Fibroblast of pulmonary artery (primary cell): ENCODE data around the gene TPPP3.

ENCODE experiments used
- DNase-seq: peaks from one replicate; pipeline ENCODE4 v3.0.0-alpha.2; 2010; ENCODE audit warnings: low read depth
- H3K4me3 ChIP-seq: replicated peaks from 2 replicates; pipeline ENCODE4 v1.5.1; 2011; ENCODE audit warnings: low read depth, mild to moderate bottlenecking, control low read depth, low read length, moderate library complexity
- TF ChIP-seq, protein P1 (sequence below): IDR thresholded peaks from 2 replicates; pipeline ENCODE4 v1.5.1; 2011; ENCODE audit warnings: mild to moderate bottlenecking, control low read depth, low read length, inconsistent platforms; ENCODE audit errors: missing control alignments

TPPP3 gene

GRCh38 chr16:67398546-67399217 lies 5.4 kb upstream of the TPPP3 start:
- H3K4me3 ChIP-seq, result no peak overlapping the region
- TF ChIP-seq, protein P1, sequence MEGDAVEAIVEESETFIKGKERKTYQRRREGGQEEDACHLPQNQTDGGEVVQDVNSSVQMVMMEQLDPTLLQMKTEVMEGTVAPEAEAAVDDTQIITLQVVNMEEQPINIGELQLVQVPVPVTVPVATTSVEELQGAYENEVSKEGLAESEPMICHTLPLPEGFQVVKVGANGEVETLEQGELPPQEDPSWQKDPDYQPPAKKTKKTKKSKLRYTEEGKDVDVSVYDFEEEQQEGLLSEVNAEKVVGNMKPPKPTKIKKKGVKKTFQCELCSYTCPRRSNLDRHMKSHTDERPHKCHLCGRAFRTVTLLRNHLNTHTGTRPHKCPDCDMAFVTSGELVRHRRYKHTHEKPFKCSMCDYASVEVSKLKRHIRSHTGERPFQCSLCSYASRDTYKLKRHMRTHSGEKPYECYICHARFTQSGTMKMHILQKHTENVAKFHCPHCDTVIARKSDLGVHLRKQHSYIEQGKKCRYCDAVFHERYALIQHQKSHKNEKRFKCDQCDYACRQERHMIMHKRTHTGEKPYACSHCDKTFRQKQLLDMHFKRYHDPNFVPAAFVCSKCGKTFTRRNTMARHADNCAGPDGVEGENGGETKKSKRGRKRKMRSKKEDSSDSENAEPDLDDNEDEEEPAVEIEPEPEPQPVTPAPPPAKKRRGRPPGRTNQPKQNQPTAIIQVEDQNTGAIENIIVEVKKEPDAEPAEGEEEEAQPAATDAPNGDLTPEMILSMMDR, result no peak
- no peak for DNase-seq

GRCh38 chr16:67397812-67398545 lies 4.7 kb upstream of the TPPP3 start:
- DNase-seq, result no peak
- H3K4me3 ChIP-seq, result no peak overlapping the region
- TF ChIP-seq, protein P1, result no peak

GRCh38 chr16:67397036-67397801 lies 3.9 kb upstream of the TPPP3 start:
- TF ChIP-seq, protein P1, result no peak
- no peak overlapping the region for H3K4me3 ChIP-seq
- no peak for DNase-seq

DNA sequence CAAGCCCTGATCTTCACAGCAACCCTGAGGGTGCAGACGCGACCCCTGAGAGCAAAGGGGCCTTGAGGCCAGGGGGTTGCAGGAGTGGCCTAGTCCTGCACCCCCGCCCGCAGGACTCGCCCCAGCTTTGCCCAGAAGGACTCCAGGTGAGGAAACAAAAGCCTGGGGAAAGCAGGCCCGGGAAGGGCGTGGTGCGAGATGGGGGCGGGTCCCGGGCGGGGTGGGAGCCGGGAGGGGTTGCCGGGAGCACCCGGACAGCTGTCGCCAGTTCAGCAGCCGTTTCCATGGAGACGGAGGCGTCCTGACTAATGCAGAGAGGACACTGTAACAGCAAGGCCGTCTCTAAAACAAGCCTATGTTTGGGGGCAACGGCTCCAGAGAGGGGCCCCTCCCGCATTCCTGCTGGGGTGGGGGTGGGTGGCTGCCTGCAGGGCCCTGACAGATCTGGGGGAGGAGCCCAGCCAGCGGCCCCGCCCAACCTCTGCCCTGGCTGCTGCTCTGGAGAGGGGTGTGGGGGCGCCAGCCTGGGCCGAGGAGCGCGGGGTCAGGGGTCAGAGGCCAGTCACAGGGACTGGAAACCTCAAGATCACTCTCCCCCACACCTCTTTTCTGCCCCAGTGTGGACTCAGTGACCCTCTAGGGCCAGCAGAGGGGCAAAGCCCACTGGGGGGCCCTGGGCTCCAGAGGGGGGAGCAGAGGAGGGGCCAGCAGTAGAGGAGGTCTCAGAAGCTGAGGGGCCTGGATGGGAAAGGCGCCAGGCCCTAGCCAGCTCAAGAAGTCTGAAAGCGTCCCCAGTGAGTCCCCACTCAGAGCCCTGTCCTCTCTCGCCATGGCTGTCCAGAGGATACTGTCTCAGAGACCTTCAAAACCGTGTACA lies 3.1 kb upstream of the TPPP3 start:
- H3K4me3 ChIP-seq, result no peak overlapping the region
- peak; percentile 65 for DNase-seq
- TF ChIP-seq, protein P1, result no peak

DNA sequence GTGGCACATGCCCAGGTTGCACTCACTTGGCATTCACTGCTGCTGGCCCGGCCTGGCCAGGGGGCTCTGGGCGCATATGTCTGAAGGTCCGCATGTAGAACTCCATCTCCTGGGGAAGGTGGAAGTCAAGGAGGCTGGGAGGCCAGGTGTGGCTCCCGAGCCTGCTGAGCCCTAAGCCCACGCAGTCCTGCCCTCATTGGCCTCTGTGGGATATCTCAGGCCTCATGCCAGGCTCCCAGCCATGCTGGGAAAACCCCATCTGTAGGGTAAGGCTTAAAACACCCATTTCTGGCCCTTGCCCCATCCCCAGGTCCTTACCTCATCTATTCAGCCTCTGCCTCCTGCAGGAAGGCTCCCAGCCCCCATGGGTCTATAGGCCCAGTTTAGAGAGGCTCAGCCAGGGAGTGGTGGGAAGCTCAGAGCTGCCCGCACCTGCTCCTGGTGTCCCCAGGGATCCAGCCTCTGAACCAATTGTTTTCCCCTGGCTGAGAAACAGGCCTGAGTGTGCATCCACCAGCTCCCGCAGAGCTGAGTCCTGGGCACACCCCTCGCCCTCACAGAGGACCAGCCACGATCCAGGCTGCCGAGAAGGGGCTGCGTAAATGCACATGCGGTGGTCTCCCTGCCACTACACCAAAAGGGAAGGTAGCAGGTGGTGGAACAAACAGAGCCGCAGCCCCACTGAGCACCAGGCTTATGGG lies 2.3 kb upstream of the TPPP3 start:
- no peak overlapping the region for H3K4me3 ChIP-seq
- TF ChIP-seq, protein P1, result no peak
- DNase-seq, result no peak

DNA sequence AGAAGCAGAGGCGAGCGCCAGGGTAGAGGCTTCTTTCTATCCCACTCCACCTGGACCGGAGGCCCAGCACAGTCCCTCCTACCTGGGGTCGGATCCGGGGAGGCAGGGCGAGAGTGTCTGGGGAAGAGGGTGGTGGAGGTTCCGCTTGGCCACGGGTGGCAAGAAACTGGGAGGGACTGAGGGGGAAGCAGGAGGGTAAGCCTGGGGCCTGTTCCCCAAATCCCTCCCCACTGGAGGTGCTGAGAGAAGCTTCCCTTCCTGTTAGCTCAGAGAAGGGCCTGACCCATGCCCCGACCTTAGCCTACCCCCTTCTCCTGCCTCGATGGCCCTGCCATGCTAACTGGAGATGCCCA lies 1.8 kb upstream of the TPPP3 start:
- TF ChIP-seq, protein P1, result no peak
- DNase-seq, result no peak
- H3K4me3 ChIP-seq, result no peak overlapping the region
